ENCODE results near the gene GPR62. TPM values are rescaled to one million over a fixed set of nuclear protein-coding genes. Genes with fewer than 3 reads are reported as not detected.
"Not testable (repeated sequence)": the region's sequence is repeated elsewhere in the genome, so short reads cannot be mapped to it uniquely, and the experiment has no call there.

GPR62 gene
- total RNA-seq, 1 donor from 2014 or later, result not detected

DNA sequence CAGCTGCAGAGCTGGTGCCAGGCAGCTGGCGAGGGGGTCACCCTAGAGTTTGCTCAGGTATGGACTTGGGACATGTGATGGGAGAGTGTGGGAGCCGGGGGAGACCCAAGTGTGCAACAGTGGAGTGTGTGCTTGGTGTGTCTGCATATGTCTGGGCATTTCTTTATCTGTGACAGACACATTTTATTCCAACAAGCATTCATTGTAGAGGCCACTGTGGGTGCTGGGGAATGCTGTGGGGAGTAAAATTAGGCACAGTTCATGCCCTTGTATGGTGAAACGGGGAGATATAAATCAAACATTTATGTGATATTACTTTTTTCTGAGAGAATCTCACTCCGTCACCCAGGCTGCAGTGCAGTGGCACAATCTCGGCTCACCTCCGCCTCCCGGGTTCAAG is 32.4 kb downstream of the GPR62 start:
- no peak for DNase-seq (ENCODE audit: low spot score)
- TF ChIP-seq, protein P1, sequence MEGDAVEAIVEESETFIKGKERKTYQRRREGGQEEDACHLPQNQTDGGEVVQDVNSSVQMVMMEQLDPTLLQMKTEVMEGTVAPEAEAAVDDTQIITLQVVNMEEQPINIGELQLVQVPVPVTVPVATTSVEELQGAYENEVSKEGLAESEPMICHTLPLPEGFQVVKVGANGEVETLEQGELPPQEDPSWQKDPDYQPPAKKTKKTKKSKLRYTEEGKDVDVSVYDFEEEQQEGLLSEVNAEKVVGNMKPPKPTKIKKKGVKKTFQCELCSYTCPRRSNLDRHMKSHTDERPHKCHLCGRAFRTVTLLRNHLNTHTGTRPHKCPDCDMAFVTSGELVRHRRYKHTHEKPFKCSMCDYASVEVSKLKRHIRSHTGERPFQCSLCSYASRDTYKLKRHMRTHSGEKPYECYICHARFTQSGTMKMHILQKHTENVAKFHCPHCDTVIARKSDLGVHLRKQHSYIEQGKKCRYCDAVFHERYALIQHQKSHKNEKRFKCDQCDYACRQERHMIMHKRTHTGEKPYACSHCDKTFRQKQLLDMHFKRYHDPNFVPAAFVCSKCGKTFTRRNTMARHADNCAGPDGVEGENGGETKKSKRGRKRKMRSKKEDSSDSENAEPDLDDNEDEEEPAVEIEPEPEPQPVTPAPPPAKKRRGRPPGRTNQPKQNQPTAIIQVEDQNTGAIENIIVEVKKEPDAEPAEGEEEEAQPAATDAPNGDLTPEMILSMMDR (IDR thresholded peaks at IDR 0.05), result no peak
- no peaks in the 10 kb centered on the region for H3K9me3 Mint-ChIP-seq (ENCODE audit: low read depth)
- no peak overlapping the region for H3K4me3 Mint-ChIP-seq (ENCODE audit: unreplicated experiment)
- H3K27me3 Mint-ChIP-seq (ENCODE audit: low read depth), result no peaks in the 10 kb centered on the region
- H3K4me1 Mint-ChIP-seq (ENCODE audit: low read depth), result peaks cover 23% of the 10 kb centered on the region
- H3K36me3 Mint-ChIP-seq (ENCODE audit: low read depth), result peaks cover 2% of the 10 kb centered on the region
- no peak overlapping the region for H3K27ac Mint-ChIP-seq (ENCODE audit: unreplicated experiment)

DNA sequence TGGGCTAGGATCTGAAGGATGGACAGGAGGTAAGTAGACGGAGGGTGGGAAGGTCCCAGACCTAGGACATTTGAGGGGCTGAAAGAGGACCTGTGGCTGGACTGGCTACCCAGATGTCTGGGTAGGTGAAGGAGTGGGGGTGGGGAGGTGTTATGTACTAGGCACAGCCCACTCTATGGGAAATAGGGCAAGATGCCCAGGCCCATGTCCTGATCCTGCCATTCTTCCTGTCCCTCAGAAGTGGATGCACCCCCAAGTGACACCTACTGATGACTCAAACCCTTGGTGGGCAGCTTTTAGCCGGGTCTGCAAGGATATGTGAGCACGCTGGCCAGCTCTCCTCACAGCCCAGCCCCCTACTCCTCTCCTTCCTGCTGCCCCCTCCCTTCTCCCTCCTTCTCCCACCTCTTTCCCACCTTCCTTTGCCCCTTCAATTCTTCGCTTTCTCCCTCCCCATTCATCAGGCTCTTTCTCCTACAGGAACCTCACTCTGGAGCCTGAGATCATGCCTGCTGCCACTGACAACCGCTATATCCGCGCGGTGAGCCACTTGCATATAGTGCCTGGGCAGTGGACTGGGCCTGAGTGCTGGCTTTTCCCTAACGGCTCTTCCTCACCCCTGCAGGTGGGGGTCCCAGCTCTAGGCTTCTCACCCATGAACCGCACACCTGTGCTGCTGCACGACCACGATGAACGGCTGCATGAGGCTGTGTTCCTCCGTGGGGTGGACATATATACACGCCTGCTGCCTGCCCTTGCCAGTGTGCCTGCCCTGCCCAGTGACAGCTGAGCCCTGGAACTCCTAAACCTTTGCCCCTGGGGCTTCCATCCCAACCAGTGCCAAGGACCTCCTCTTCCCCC is 33.3 kb downstream of the GPR62 start:
- no peaks in the 10 kb centered on the region for H3K9me3 Mint-ChIP-seq (ENCODE audit: low read depth)
- H3K36me3 Mint-ChIP-seq (ENCODE audit: low read depth), result peaks cover 4% of the 10 kb centered on the region
- no peak overlapping the region for H3K4me3 Mint-ChIP-seq (ENCODE audit: unreplicated experiment)
- DNase-seq (ENCODE audit: low spot score), result no peak
- H3K27me3 Mint-ChIP-seq (ENCODE audit: low read depth), result no peaks in the 10 kb centered on the region
- TF ChIP-seq, protein P1 (IDR thresholded peaks at IDR 0.05), result no peak
- peak overlapping the region; percentile 61 for H3K27ac Mint-ChIP-seq (ENCODE audit: unreplicated experiment)
- H3K4me1 Mint-ChIP-seq (ENCODE audit: low read depth), result peaks cover 21% of the 10 kb centered on the region

DNA sequence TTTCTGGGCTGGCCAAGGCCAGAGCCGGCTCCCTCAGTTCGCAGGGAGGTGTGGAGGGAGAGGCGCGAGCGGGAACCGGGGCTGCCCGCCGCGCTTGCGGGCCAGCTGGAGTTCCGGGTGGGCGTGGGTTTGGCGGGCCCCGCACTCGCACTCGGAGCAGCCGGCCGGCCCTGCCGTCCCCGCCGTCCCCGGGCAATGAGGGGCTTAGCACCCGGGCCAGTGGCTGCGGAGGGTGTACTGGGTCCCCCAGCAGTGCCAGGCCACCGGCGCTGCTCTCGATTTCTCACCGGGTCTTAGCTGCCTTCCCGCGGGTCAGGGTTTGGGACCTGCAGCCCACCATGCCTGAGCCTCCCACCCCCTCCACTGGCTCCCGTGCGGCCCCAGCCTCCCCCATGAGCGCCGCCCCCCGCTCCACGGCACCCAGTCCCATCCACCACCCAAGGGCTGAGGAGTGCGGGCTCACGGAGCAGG is 35.4 kb downstream of the GPR62 start:
- H3K4me3 Mint-ChIP-seq (ENCODE audit: unreplicated experiment); DNase-seq (ENCODE audit: low spot score); H3K27me3 Mint-ChIP-seq (ENCODE audit: low read depth); H3K27ac Mint-ChIP-seq (ENCODE audit: unreplicated experiment); H3K9me3 Mint-ChIP-seq (ENCODE audit: low read depth): not testable (repeated sequence)
- peaks cover 26% of the 10 kb centered on the region for H3K4me1 Mint-ChIP-seq (ENCODE audit: low read depth)
- H3K36me3 Mint-ChIP-seq (ENCODE audit: low read depth), result peaks cover 11% of the 10 kb centered on the region

DNA sequence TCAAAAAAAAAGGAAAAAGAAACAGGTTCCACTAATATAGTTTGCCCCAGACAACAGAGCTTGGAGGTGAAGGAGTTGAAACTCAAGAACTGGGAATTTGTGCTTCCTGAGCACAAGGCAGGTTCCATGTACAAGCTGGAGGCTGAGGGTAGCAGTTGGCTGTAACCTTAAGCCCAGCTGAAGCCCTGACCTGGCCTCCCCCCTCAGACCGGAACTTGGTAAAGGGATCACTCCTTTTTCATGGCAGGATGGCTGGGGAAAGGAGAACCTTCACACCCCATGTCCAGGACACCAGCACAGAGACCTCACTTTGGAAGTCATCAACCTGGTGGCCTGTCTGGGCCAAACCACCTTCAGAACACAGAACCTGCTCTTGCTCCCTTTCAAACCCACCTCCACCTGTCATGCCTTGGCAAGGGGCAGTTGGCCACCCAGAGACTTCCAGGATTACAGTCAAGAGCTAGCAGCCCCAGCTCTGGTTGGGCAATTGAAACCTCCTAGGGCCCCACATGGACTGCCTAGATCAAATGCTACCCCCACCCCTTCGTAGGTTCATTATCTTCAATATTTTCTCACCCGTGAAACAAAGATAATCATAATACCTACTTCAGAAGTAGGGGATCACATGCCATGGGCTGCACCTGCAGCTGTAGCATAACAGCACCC is 37.0 kb downstream of the GPR62 start:
- Mint-ChIP-seq H3K4me1 (ENCODE audit: low read depth) (peaks cover 30% of the 10 kb centered on the region), H3K36me3 (ENCODE audit: low read depth) (peaks cover 12% of the 10 kb centered on the region), H3K9me3 (ENCODE audit: low read depth) (no peaks in the 10 kb centered on the region), H3K4me3 (ENCODE audit: unreplicated experiment) (no peak overlapping the region), H3K27me3 (ENCODE audit: low read depth) (no peaks in the 10 kb centered on the region), H3K27ac (ENCODE audit: unreplicated experiment) (no peak overlapping the region)
- TF ChIP-seq, protein P1 (IDR thresholded peaks at IDR 0.05), result no peak
- no peak for DNase-seq (ENCODE audit: low spot score)

DNA sequence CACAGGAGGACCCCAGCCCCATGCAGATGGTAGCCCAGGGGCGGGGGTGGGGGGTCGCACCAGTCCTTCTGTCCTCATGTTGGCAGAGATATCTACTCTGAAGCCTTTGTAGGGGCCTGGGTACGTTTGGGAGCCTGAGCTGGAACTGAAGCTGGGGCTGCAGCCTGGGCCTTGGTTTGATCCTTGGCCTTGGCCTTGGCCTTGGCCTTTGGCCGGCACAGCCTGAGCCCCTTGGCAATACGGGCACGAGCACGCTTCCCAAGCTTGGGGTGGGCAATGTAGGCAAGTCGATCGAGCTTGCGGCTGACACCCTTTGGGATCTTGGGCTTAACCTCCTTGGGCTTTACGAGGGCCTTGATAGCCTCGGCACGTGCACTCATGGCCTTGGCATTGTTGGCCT is 38.5 kb downstream of the GPR62 start:
- not testable (repeated sequence) for H3K9me3 Mint-ChIP-seq (ENCODE audit: low read depth); H3K27me3 Mint-ChIP-seq (ENCODE audit: low read depth); H3K27ac Mint-ChIP-seq (ENCODE audit: unreplicated experiment); DNase-seq (ENCODE audit: low spot score)
- peaks cover 36% of the 10 kb centered on the region for H3K4me1 Mint-ChIP-seq (ENCODE audit: low read depth)
- peaks cover 12% of the 10 kb centered on the region for H3K36me3 Mint-ChIP-seq (ENCODE audit: low read depth)
- H3K4me3 Mint-ChIP-seq (ENCODE audit: unreplicated experiment), result peak overlapping the region; percentile 100

DNA sequence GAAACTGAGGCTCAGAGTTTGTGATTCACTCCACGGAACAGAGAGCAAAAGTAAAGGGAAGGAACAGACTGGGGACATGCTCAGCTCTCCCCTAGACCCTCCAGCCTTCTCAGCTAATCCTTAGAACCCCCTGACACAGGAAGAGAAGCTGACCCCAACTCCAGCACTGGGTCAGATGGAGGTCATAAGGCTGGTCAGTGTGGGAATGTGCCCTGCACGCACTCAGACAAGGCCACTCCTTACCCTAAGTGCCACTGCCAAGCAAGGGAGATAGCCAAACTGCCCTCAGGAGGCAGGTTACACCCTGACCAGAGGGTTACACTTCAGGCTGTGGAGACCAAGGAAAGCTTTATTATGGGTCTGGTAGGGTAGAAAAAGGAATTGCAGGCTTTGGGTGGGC is 39.3 kb downstream of the GPR62 start:
- Mint-ChIP-seq H3K36me3 (ENCODE audit: low read depth) (peaks cover 12% of the 10 kb centered on the region), H3K27ac (ENCODE audit: unreplicated experiment) (peak overlapping the region; percentile 100), H3K27me3 (ENCODE audit: low read depth) (peaks cover 2% of the 10 kb centered on the region), H3K4me1 (ENCODE audit: low read depth) (peaks cover 36% of the 10 kb centered on the region), H3K4me3 (ENCODE audit: unreplicated experiment) (peak overlapping the region; percentile 100), H3K9me3 (ENCODE audit: low read depth) (no peaks in the 10 kb centered on the region)
- TF ChIP-seq, protein P1 (IDR thresholded peaks at IDR 0.05), result no peak
- no peak for DNase-seq (ENCODE audit: low spot score)

Measured in chondrocyte (in vitro differentiated cells).